Measurements from ENCODE around the gene IKZF1. TPM values are rescaled to one million over a fixed set of nuclear protein-coding genes. Genes with fewer than 3 reads are reported as not detected.

The IKZF1 gene
- total RNA-seq, 2 donors from 2014 or later, result 290 to 416 TPM

DNA sequence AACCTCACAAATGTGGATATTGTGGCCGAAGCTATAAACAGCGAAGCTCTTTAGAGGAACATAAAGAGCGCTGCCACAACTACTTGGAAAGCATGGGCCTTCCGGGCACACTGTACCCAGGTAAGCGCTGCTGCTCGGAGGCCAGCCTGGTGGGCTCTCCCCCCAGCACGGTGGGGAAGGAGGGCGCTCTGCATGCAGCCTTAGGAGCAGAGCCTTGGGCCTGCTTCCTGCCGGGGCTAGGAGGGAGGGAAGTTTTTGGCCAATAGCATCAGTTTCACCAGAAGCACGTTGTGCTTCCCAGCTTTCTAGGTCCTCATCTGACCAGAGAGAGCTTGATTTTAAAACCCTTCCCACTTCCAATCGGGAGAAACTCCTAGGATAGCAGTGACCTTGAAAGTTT, 82.8 kb downstream of the IKZF1 start:
- Mint-ChIP-seq H3K4me1 (ENCODE audit: low read depth in 2 of 2) (peaks cover 50 to 52% of the 10 kb centered on the region in 2 donors), H3K27me3 (no peaks in the 10 kb centered on the region), H3K36me3 (peaks cover 46% of the 10 kb centered on the region), H3K4me3 (no peak overlapping the region), H3K9me3 (no peaks in the 10 kb centered on the region), H3K27ac (peak overlapping the region in 1 of 2 donors; percentile 1)
- no peak for DNase-seq (ENCODE audit: low spot score)
- ATAC-seq, result no peak

DNA sequence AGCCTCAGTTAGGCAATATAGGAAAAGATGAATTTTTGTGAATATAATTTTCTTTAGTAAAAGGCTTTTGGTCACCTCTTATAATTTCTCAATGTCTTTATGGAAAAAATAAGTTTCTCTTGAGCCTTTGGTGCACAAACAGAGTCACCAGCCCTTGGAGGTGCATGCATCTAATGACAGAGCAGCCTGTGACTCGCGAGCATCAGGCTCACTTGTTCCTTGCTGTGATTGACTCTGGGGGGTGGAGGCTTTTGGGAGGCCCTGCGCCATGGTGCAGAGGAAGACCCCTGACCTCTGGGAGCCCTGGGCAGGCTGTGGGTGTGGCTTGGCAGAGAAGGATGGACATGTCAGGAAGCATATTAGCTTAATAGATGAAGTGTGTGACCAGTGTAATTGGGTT, 85.4 kb downstream of the IKZF1 start:
- no peaks in the 10 kb centered on the region for H3K27me3 Mint-ChIP-seq
- peaks cover 52% of the 10 kb centered on the region for H3K36me3 Mint-ChIP-seq
- DNase-seq (ENCODE audit: low spot score), result no peak
- no peak overlapping the region for H3K4me3 Mint-ChIP-seq
- no peak for ATAC-seq
- H3K9me3 Mint-ChIP-seq, result no peaks in the 10 kb centered on the region
- peak overlapping the region; percentile 92 to 95 for H3K27ac Mint-ChIP-seq
- H3K4me1 Mint-ChIP-seq (ENCODE audit: low read depth in 2 of 2), result peaks cover 59 to 66% of the 10 kb centered on the region in 2 donors

DNA sequence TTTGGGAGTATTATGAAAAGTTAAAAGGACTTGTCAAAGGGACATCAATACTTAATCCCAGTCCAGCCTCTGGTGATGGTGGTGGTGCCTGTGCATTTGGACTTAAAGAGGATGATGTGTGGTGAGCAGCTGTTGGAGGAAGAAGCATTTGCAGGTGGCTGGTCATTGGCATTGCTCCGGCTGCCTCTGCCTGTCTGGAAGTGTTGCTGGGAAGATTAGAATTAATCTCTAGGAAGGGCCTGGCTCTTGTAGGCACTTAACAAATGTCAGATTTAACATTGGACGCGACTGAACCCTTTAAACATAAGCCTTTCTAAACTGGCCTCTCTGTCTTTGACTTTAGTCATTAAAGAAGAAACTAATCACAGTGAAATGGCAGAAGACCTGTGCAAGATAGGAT, 86.9 kb downstream of the IKZF1 start:
- Mint-ChIP-seq H3K4me1 (ENCODE audit: low read depth in 2 of 2) (peaks cover 65 to 73% of the 10 kb centered on the region in 2 donors), H3K36me3 (peaks cover 57% of the 10 kb centered on the region), H3K27ac (peak overlapping the region; percentile 92 to 95), H3K4me3 (no peak overlapping the region), H3K9me3 (no peaks in the 10 kb centered on the region), H3K27me3 (no peaks in the 10 kb centered on the region)
- no peak for ATAC-seq
- DNase-seq (ENCODE audit: low spot score), result no peak

DNA sequence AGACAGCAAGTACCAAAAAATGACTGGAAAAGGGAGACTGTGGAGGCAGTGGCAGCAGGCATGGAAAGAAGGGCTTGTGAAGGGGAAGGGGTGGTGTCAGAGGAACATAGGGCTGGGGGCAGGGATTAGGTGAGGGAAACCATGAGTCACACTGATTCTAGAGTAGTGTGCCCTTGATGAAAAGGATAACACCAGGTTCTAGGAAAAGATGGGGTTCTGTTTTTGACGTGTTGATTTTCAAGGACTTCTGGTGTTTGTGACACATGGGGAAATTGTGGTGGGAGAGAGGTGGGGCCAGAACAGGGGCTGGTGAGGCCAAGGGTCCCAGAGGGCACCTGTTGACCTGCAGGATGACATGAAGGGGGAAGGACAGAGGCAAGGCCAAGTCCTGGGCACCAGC, 88.6 kb downstream of the IKZF1 start:
- H3K27ac Mint-ChIP-seq, result peak overlapping the region; percentile 92 to 95
- peaks cover 71 to 84% of the 10 kb centered on the region in 2 donors for H3K4me1 Mint-ChIP-seq (ENCODE audit: low read depth in 2 of 2)
- DNase-seq (ENCODE audit: low spot score) (no peak), ATAC-seq (peak; percentile 51 to 63)
- no peaks in the 10 kb centered on the region for H3K27me3 Mint-ChIP-seq
- peaks cover 57% of the 10 kb centered on the region for H3K36me3 Mint-ChIP-seq
- H3K9me3 Mint-ChIP-seq, result no peaks in the 10 kb centered on the region
- peak overlapping the region; percentile 69 for H3K4me3 Mint-ChIP-seq

DNA sequence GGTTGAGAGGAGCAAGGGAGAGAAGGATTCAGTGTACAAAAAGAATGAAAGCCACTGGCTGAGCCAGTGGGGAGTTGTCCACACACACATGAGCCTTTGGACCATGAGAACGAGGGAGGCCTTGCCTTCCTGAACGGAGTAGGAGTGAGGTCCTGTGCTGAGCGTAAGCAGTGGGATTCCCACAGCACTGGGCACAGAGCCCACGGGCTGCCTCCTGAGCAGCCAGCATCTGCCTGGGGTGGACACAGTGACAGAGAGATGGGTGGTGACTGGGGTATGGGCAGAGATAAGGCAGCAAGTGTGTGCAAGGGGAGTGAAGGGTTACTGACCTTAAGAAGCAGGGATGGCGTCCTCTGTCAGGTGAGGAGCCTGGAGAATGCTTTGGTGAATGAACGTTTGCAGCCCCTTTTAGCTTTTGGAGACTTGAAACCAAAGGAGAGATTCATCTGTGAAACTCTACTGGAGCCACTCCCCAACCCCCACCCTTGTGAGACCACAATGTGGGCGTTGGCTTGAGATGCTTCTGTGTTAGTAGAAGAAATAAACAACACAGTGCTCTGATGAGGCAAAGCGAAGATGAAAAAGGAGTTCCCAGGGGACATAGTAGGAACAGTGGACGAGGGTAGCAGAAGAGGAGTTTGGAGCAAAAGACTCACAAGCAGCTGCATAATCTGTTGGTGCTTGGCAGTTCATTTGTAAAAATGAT, 89.2 kb downstream of the IKZF1 start:
- peak; percentile 38 to 52 for ATAC-seq
- peak; percentile 69 for DNase-seq (ENCODE audit: low spot score)
- Mint-ChIP-seq H3K4me1 (ENCODE audit: low read depth in 2 of 2) (peaks cover 74 to 85% of the 10 kb centered on the region in 2 donors), H3K36me3 (peaks cover 60% of the 10 kb centered on the region), H3K27me3 (no peaks in the 10 kb centered on the region), H3K27ac (peak overlapping the region; percentile 92 to 95), H3K4me3 (peak overlapping the region; percentile 69), H3K9me3 (no peaks in the 10 kb centered on the region)

DNA sequence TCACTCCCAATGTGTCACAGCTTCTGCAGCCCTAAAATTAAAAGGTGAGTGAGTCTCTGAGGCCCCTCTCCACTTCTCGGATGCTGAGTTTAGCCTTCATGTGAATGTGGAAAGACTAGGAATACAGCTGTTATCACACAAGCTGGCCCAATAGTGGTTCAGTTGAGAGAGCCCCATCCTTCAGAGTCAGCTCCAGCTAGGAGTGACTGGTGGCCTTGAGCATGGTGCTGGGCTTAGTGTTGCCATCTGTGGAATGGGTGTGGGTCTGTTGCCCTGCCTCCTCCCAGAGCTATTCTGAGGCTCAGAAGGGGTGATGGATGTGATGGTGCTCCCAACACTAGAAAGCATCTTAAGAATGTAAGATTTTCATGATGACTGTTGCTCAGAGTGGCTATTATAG, 89.8 kb downstream of the IKZF1 start:
- Mint-ChIP-seq H3K27ac (peak overlapping the region; percentile 92 to 95), H3K4me3 (peak overlapping the region; percentile 69), H3K9me3 (no peaks in the 10 kb centered on the region)

DNA sequence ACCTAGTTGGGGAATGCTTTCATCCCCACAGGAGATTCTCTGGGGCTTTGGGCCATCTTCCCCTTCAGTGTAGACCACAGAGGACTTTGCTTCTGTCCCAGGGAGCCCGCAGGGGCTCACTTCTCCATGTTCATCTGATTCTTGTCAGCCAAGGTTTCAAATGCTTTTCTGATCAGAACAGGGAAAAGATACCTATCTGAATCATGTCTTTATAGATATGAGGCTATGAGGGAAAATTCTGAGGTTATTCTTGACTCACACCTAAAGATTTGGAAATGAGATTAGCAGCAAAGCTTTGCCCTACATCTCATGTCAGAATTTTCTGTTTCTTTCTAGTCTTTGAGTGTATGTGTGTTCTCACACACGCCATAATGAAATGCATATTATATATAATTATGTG, 92.3 kb downstream of the IKZF1 start:
- Mint-ChIP-seq H3K27ac (peak overlapping the region; percentile 79 to 92), H3K4me1 (ENCODE audit: low read depth in 2 of 2) (peaks cover 60 to 67% of the 10 kb centered on the region in 2 donors), H3K9me3 (no peaks in the 10 kb centered on the region), H3K36me3 (peaks cover 55% of the 10 kb centered on the region), H3K27me3 (no peaks in the 10 kb centered on the region), H3K4me3 (peak overlapping the region; percentile 56)
- ATAC-seq, result no peak
- no peak for DNase-seq (ENCODE audit: low spot score)

More for the DNA sequence above, 89.8 kb downstream of the IKZF1 start:
- no peaks in the 10 kb centered on the region for H3K27me3 Mint-ChIP-seq
- ATAC-seq (no peak), DNase-seq (ENCODE audit: low spot score) (no peak)
- H3K36me3 Mint-ChIP-seq, result peaks cover 61% of the 10 kb centered on the region
- peaks cover 72 to 82% of the 10 kb centered on the region in 2 donors for H3K4me1 Mint-ChIP-seq (ENCODE audit: low read depth in 2 of 2)

DNA sequence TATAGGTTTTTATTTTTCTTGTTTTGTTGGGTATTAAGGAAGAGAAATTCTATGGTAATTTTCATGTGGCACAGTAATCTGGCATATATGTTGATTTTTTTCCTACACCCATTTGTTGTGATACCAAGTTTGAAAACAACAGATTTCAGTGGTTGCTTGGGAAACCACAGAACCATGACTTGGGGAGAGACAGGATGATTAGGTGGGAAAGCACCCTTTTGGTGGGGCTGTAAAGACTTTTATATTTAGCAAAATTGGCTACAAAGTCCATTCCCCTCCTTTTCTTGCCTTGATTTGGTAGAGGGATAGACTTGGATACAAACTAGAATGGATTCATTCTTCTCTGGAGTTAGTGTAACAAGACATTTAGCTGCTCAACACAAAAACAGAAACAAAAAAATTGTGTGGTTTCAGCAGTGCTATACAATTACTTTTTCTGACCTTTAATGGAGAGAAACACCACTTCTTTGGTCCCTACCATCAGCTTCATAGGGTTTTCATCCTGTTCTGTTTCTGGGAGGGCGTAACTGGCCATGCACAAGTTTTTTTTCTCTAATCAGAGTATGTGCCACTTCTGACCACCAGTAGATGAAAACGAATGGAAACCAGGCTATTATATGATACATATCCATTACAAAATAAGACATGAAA, 92.9 kb downstream of the IKZF1 start:
- ATAC-seq, result peak in 1 of 2 donors; percentile 57
- no peaks in the 10 kb centered on the region for H3K27me3 Mint-ChIP-seq
- H3K4me3 Mint-ChIP-seq, result peak overlapping the region; percentile 58
- peak overlapping the region; percentile 79 to 92 for H3K27ac Mint-ChIP-seq
- H3K36me3 Mint-ChIP-seq, result peaks cover 50% of the 10 kb centered on the region
- DNase-seq (ENCODE audit: low spot score), result no peak
- H3K4me1 Mint-ChIP-seq (ENCODE audit: low read depth in 2 of 2), result peaks cover 55 to 65% of the 10 kb centered on the region in 2 donors
- no peaks in the 10 kb centered on the region for H3K9me3 Mint-ChIP-seq

DNA sequence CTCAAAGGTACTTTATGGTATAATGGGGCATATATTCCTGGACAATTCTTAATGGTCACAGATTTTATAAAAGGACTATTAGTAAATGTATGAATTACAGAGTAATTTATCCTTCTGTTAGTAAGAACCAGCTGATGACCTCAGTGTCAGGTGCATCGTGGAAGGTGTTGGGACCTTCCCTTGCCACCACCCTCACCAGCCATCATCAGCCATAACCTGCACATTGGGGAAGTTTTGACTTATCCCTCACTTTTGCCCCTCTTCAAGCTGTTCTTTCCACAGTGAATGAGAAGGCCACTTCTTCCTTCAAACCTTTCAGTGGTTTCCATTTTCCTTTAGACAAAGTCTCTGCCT, 93.4 kb downstream of the IKZF1 start:
- H3K27ac Mint-ChIP-seq, result peak overlapping the region; percentile 79 to 92
- ATAC-seq, result no peak
- DNase-seq (ENCODE audit: low spot score), result no peak

DNA sequence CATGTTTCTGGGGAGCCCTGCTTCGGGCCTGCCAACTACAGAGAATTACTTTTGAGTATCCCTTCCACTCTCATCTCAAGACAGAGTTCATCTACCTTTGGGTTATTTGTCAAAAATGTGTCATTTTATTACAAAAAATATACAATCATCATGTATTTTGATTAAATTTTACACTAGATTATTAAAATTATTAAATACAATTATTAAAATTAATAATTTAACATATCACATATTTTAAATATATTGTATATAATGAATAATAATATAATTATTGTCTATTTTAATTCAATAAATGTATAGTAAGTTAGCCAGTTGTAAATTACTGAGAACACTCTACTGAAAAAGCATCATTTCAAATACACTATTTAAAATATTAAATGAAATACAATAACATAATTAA, 94.7 kb downstream of the IKZF1 start:
- DNase-seq (ENCODE audit: low spot score), result no peak
- H3K27ac Mint-ChIP-seq, result no peak overlapping the region
- H3K36me3 Mint-ChIP-seq, result peaks cover 45% of the 10 kb centered on the region
- H3K27me3 Mint-ChIP-seq, result no peaks in the 10 kb centered on the region
- no peaks in the 10 kb centered on the region for H3K9me3 Mint-ChIP-seq
- no peak for ATAC-seq
- peaks cover 44 to 58% of the 10 kb centered on the region in 2 donors for H3K4me1 Mint-ChIP-seq (ENCODE audit: low read depth in 2 of 2)
- H3K4me3 Mint-ChIP-seq, result no peak overlapping the region

More for the DNA sequence above, 93.4 kb downstream of the IKZF1 start:
- H3K4me3 Mint-ChIP-seq, result peak overlapping the region; percentile 58
- no peaks in the 10 kb centered on the region for H3K27me3 Mint-ChIP-seq
- H3K36me3 Mint-ChIP-seq, result peaks cover 45% of the 10 kb centered on the region
- peaks cover 50 to 60% of the 10 kb centered on the region in 2 donors for H3K4me1 Mint-ChIP-seq (ENCODE audit: low read depth in 2 of 2)
- H3K9me3 Mint-ChIP-seq, result no peaks in the 10 kb centered on the region

DNA sequence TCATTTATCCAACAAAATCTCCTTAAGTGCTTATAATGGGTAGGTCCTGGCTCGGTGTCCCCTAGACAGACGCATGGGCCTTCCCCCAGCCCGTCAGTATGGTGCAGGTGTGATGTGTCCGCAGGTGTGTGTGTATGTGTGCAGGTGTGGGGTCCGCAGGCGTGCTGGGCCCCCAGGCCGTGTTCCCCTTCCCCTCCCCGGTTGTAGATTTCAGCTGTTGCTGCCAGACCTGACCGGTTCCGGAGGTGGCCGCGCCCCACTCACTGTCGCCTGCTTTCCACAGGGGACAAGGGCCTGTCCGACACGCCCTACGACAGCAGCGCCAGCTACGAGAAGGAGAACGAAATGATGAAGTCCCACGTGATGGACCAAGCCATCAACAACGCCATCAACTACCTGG, 95.1 kb downstream of the IKZF1 start:
- ATAC-seq (peak in 1 of 2 donors; percentile 4), DNase-seq (ENCODE audit: low spot score) (no peak)
- Mint-ChIP-seq H3K36me3 (peaks cover 47% of the 10 kb centered on the region), H3K27me3 (no peaks in the 10 kb centered on the region), H3K9me3 (no peaks in the 10 kb centered on the region), H3K4me3 (no peak overlapping the region), H3K4me1 (ENCODE audit: low read depth in 2 of 2) (peaks cover 46 to 58% of the 10 kb centered on the region in 2 donors), H3K27ac (no peak overlapping the region)

DNA sequence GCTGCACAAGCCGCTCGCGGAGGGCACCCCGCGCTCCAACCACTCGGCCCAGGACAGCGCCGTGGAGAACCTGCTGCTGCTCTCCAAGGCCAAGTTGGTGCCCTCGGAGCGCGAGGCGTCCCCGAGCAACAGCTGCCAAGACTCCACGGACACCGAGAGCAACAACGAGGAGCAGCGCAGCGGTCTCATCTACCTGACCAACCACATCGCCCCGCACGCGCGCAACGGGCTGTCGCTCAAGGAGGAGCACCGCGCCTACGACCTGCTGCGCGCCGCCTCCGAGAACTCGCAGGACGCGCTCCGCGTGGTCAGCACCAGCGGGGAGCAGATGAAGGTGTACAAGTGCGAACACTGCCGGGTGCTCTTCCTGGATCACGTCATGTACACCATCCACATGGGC, 95.6 kb downstream of the IKZF1 start:
- peaks cover 47% of the 10 kb centered on the region for H3K36me3 Mint-ChIP-seq
- ATAC-seq, result no peak
- no peaks in the 10 kb centered on the region for H3K9me3 Mint-ChIP-seq
- no peaks in the 10 kb centered on the region for H3K27me3 Mint-ChIP-seq
- H3K27ac Mint-ChIP-seq, result no peak overlapping the region
- no peak for DNase-seq (ENCODE audit: low spot score)
- peaks cover 46 to 58% of the 10 kb centered on the region in 2 donors for H3K4me1 Mint-ChIP-seq (ENCODE audit: low read depth in 2 of 2)
- H3K4me3 Mint-ChIP-seq, result no peak overlapping the region

DNA sequence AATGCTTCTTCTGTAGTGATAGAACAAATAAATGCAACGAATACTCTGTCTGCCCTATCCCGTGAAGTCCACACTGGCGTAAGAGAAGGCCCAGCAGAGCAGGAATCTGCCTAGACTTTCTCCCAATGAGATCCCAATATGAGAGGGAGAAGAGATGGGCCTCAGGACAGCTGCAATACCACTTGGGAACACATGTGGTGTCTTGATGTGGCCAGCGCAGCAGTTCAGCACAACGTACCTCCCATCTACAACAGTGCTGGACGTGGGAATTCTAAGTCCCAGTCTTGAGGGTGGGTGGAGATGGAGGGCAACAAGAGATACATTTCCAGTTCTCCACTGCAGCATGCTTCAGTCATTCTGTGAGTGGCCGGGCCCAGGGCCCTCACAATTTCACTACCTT, 99.9 kb downstream of the IKZF1 start:
- peaks cover 26% of the 10 kb centered on the region for H3K36me3 Mint-ChIP-seq
- no peaks in the 10 kb centered on the region for H3K9me3 Mint-ChIP-seq
- no peak overlapping the region for H3K4me3 Mint-ChIP-seq
- no peaks in the 10 kb centered on the region for H3K27me3 Mint-ChIP-seq
- H3K4me1 Mint-ChIP-seq (ENCODE audit: low read depth in 2 of 2), result peaks cover 52 to 63% of the 10 kb centered on the region in 2 donors
- no peak for ATAC-seq
- peak overlapping the region; percentile 49 to 66 for H3K27ac Mint-ChIP-seq
- DNase-seq (ENCODE audit: low spot score), result no peak

DNA sequence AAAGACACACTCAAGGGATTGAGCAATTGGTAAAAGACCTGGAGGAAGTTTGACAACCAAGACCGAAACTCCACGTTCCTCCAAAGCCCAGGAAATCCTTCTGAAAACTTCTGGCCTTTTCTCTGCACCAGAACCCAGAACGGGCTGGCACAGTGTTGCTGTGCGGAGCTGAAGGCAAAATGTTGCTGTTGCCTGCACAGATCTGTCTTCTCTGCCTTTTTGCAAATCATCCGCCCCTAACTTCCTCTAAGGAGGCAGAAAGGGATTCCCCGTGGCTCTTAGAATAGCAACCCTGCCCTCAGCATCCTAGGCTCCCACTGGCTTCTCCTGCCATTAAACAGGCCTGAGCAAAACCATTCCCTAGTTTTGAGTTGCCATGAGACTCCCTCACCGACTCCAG, 100.7 kb downstream of the IKZF1 start:
- H3K4me3 Mint-ChIP-seq, result no peak overlapping the region
- no peak for ATAC-seq
- H3K27me3 Mint-ChIP-seq, result no peaks in the 10 kb centered on the region
- peaks cover 58 to 65% of the 10 kb centered on the region in 2 donors for H3K4me1 Mint-ChIP-seq (ENCODE audit: low read depth in 2 of 2)
- peaks cover 26% of the 10 kb centered on the region for H3K36me3 Mint-ChIP-seq
- peak overlapping the region; percentile 71 to 89 for H3K27ac Mint-ChIP-seq
- no peak for DNase-seq (ENCODE audit: low spot score)
- H3K9me3 Mint-ChIP-seq, result no peaks in the 10 kb centered on the region

All from natural killer cell treated with Interleukin-12 subunit alpha and Interleukin-12 subunit beta and Interleukin-15 and Interleukin-18, amount 100 ng/mL, for 72 hours (primary cell).